ENCODE measurements around the gene LAMTOR4. TPM values are rescaled to one million over a fixed set of nuclear protein-coding genes. Genes with fewer than 3 reads are reported as not detected.

LAMTOR4 gene
- total and polyA plus RNA-seq, 2 of the 13 experiments (the other 11 are each of a cell fraction or from before 2014, with no cell fraction given), result 115 to 118 TPM

GRCh38 chr7:100101016-100101862 lies 47.5 kb upstream of the LAMTOR4 start, which contains the start of the genes AP4M1 and MCM7 (continued):
- TF ChIP-seq, protein P1, sequence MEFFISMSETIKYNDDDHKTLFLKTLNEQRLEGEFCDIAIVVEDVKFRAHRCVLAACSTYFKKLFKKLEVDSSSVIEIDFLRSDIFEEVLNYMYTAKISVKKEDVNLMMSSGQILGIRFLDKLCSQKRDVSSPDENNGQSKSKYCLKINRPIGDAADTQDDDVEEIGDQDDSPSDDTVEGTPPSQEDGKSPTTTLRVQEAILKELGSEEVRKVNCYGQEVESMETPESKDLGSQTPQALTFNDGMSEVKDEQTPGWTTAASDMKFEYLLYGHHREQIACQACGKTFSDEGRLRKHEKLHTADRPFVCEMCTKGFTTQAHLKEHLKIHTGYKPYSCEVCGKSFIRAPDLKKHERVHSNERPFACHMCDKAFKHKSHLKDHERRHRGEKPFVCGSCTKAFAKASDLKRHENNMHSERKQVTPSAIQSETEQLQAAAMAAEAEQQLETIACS (CRISPR knock-in tag; IDR thresholded peaks at IDR 0.05), result 0 out of 2 replicates have a peak, but pooled peaks have one; percentile 21
- TF ChIP-seq NFE2L1 (CRISPR knock-in tag; IDR thresholded peaks at IDR 0.05; ENCODE audit: borderline replicate concordance) (peak; percentile 71; the same call in 1 of the 2 replicates), USF2 (IDR thresholded peaks at IDR 0.05; ENCODE audit: low read depth, low read length) (peak; percentile 96), USF2 (CRISPR knock-in tag; IDR thresholded peaks at IDR 0.05; ENCODE audit: borderline replicate concordance) (peak; percentile 100), NKX3-1 (CRISPR knock-in tag; IDR thresholded peaks at IDR 0.05) (peak; percentile 65; the same call in 1 of the 2 replicates), ARNTL (CRISPR knock-in tag; IDR thresholded peaks at IDR 0.05) (0 out of 2 replicates have a peak, but pooled peaks have one; percentile 18), CENPT (CRISPR knock-in tag; IDR thresholded peaks at IDR 0.05; ENCODE audit: low read depth) (peak; percentile 74), MXI1 (IDR thresholded peaks at IDR 0.05; ENCODE audit: borderline replicate concordance, low read depth, low read length) (peak; percentile 66; the same call in 1 of the 3 replicates), HNF4A (CRISPR knock-in tag; IDR thresholded peaks at IDR 0.05) (peak; percentile 27; the same call in 1 of the 2 replicates), ZBTB3 (CRISPR knock-in tag; IDR thresholded peaks at IDR 0.05; ENCODE audit: borderline replicate concordance, low read depth) (no peak), ZNF484 (CRISPR knock-in tag; IDR thresholded peaks at IDR 0.05; ENCODE audit: borderline replicate concordance, low read depth) (no peak), HNRNPL (IDR thresholded peaks at IDR 0.05; ENCODE audit: low read depth, low read length) (peak; percentile 75; the same call in 1 of the 2 replicates), NFATC3 (CRISPR knock-in tag; IDR thresholded peaks at IDR 0.05) (peak; percentile 89; the same call in 1 of the 2 replicates), PHF5A (CRISPR knock-in tag; IDR thresholded peaks at IDR 0.05; ENCODE audit: low read depth, unreplicated experiment) (no peak), ZNF574 (CRISPR knock-in tag; IDR thresholded peaks at IDR 0.05) (no peak; the same call in none of the 2 replicates), SIN3B (IDR thresholded peaks at IDR 0.05; ENCODE audit: low read length) (peak; percentile 92)
- TF ChIP-seq, protein P2, sequence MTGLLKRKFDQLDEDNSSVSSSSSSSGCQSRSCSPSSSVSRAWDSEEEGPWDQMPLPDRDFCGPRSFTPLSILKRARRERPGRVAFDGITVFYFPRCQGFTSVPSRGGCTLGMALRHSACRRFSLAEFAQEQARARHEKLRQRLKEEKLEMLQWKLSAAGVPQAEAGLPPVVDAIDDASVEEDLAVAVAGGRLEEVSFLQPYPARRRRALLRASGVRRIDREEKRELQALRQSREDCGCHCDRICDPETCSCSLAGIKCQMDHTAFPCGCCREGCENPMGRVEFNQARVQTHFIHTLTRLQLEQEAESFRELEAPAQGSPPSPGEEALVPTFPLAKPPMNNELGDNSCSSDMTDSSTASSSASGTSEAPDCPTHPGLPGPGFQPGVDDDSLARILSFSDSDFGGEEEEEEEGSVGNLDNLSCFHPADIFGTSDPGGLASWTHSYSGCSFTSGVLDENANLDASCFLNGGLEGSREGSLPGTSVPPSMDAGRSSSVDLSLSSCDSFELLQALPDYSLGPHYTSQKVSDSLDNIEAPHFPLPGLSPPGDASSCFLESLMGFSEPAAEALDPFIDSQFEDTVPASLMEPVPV (CRISPR knock-in tag; IDR thresholded peaks at IDR 0.05), result peak; percentile 79
- TF ChIP-seq, protein P3, sequence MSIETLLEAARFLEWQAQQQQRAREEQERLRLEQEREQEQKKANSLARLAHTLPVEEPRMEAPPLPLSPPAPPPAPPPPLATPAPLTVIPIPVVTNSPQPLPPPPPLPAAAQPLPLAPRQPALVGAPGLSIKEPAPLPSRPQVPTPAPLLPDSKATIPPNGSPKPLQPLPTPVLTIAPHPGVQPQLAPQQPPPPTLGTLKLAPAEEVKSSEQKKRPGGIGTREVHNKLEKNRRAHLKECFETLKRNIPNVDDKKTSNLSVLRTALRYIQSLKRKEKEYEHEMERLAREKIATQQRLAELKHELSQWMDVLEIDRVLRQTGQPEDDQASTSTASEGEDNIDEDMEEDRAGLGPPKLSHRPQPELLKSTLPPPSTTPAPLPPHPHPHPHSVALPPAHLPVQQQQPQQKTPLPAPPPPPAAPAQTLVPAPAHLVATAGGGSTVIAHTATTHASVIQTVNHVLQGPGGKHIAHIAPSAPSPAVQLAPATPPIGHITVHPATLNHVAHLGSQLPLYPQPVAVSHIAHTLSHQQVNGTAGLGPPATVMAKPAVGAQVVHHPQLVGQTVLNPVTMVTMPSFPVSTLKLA (IDR thresholded peaks at IDR 0.05), result peak; percentile 59; the same call in 1 of the 2 replicates
